HepG2 (cell line): ENCODE results near the gene KRTAP5-6. TPM values are rescaled to one million over a fixed set of nuclear protein-coding genes. Genes with fewer than 3 reads are reported as not detected.
A peak's percentile ranks its signal among the peaks of the same experiment; 100 is the strongest.
"Not testable (repeated sequence)": the region's sequence is repeated elsewhere in the genome, so short reads cannot be mapped to it uniquely, and the experiment has no call there.

Experiments
- ARNT2 ChIP-seq: sonication (generic); formaldehyde crosslinking; IDR thresholded peaks from 2 replicates; pipeline ENCODE4 v1.8.0; 2022; ENCODE audit warnings: mild to moderate bottlenecking, low read depth, missing genetic modification reagents, moderate library complexity
- GFI1 ChIP-seq: sonication (generic); formaldehyde crosslinking; IDR thresholded peaks from 2 replicates; pipeline ENCODE4 v1.5.0; 2020; ENCODE audit warnings: missing genetic modification reagents, mild to moderate bottlenecking, borderline replicate concordance
- HES4 ChIP-seq: sonication (generic); formaldehyde crosslinking; IDR thresholded peaks from 2 replicates; pipeline ENCODE4 v1.9.0; 2021; ENCODE audit warnings: mild to moderate bottlenecking, missing genetic modification reagents, borderline replicate concordance
- IRF2 ChIP-seq: IDR thresholded peaks from 2 replicates; pipeline ENCODE4 v1.6.1; 2018; ENCODE audit warnings: missing genetic modification reagents, missing compliant biosample characterization
- IRX3 ChIP-seq: sonication (generic); formaldehyde crosslinking; IDR thresholded peaks from 2 replicates; pipeline ENCODE4 v1.8.1; 2023; ENCODE audit warnings: mild to moderate bottlenecking, low read depth, missing genetic modification reagents, borderline replicate concordance
- KDM2A ChIP-seq: sonication (generic); formaldehyde crosslinking; IDR thresholded peaks from 2 replicates; pipeline ENCODE4 v1.4.0; 2020; ENCODE audit warnings: low read depth, missing genetic modification reagents, borderline replicate concordance
- PHF5A ChIP-seq: IDR thresholded peaks from one replicate; pipeline ENCODE4 v1.6.1; 2018; ENCODE audit warnings: low read depth, missing genetic modification reagents; ENCODE audit not compliant: unreplicated experiment
- PPARG ChIP-seq: conservative IDR thresholded peaks from 2 replicates; pipeline ENCODE4 v1.6.1; 2016; ENCODE audit warnings: missing biosample characterization, missing genetic modification reagents
- SIX1 ChIP-seq: sonication (generic); formaldehyde crosslinking; IDR thresholded peaks from 2 replicates; pipeline ENCODE4 v1.4.0; 2020; ENCODE audit warnings: missing genetic modification reagents, borderline replicate concordance
- SOX6 ChIP-seq, 2 experiments: fragments of 450-650 bp in 1 of 2; sonication (generic) in 1 of 2; formaldehyde crosslinking in 1 of 2; IDR thresholded peaks; 2 replicates each; pipeline versions ENCODE4 v1.4.0 to v1.6.1; 2017 to 2020; ENCODE audit warnings: antibody characterized with exemption in 1 of 2, mild to moderate bottlenecking in 1 of 2, missing genetic modification reagents in 1 of 2
- ZMYM2 ChIP-seq: sonication (generic); formaldehyde crosslinking; IDR thresholded peaks from 2 replicates; pipeline ENCODE4 v1.8.0; 2022; ENCODE audit warnings: mild to moderate bottlenecking, missing genetic modification reagents
- ZMYM3 ChIP-seq: sonication (generic); formaldehyde crosslinking; IDR thresholded peaks from 2 replicates; pipeline ENCODE4 v1.5.1; 2020; ENCODE audit warnings: mild to moderate bottlenecking, missing genetic modification reagents
- ZNF510 ChIP-seq: sonication (generic); formaldehyde crosslinking; IDR thresholded peaks from 2 replicates; pipeline ENCODE4 v1.4.0; 2020; ENCODE audit warnings: low read depth, mild to moderate bottlenecking, missing genetic modification reagents
- ZNF614 ChIP-seq: IDR thresholded peaks from 2 replicates; pipeline ENCODE4 v1.6.1; 2018; ENCODE audit warnings: missing biosample characterization, missing genetic modification reagents, inconsistent platforms, borderline replicate concordance
- ZNF772 ChIP-seq: sonication (generic); formaldehyde crosslinking; IDR thresholded peaks from 2 replicates; pipeline ENCODE4 v1.5.0; 2020; ENCODE audit warnings: mild to moderate bottlenecking, missing genetic modification reagents
- ZSCAN9 ChIP-seq: IDR thresholded peaks from 2 replicates; pipeline ENCODE4 v1.6.1; 2016; ENCODE audit warnings: borderline replicate concordance
- polyA plus RNA-seq, 8 experiments: library from polyadenylated mRNA; depleted of rRNA in 3 of 8; stranded (reverse) in 7 of 8; unstranded in 1 of 8; fragments of >200 nt; fragmentation: Illumina TruSeq in 4 of 8; extraction: Trizol in 4 of 8; gene quantifications; 2 replicates each; pipeline versions ENCODE4 v1.2.1 to v1.2.3, GENCODE V29; 2011 to 2016; ENCODE audit warnings: low read depth in 4 of 8, missing spikeins in 1 of 8, mixed read lengths in 1 of 8; ENCODE audit not compliant: insufficient read depth in 1 of 8
- total RNA-seq, 5 experiments: library from RNA; depleted of rRNA; stranded (reverse); fragments of >200 nt; fragmentation: Illumina TruSeq; extraction: Trizol; gene quantifications; 2 replicates each; pipeline ENCODE4 v1.2.3, GENCODE V29; 2016; ENCODE audit warnings: low read depth in 1 of 5
- TF ChIP-seq, protein P1 (sequence below), 2 experiments: fragments of 450-650 bp in 1 of 2; sonication (generic) in 1 of 2; formaldehyde crosslinking in 1 of 2; IDR thresholded peaks; 2 replicates each; pipeline versions ENCODE4 v1.6.1 to v1.8.0; 2016 to 2022; ENCODE audit warnings: antibody characterized with exemption in 1 of 2, mild to moderate bottlenecking in 1 of 2, missing genetic modification reagents in 1 of 2
- TF ChIP-seq, protein P2 (sequence below): sonication (generic); formaldehyde crosslinking; IDR thresholded peaks from 2 replicates; pipeline ENCODE4 v1.4.0; 2020; ENCODE audit warnings: missing genetic modification reagents, low read depth, mild to moderate bottlenecking, borderline replicate concordance

The KRTAP5-6 gene
- total and polyA plus RNA-seq, 2 of the 13 experiments (the other 11 are each of a cell fraction or from before 2014, with no cell fraction given), result not detected

DNA sequence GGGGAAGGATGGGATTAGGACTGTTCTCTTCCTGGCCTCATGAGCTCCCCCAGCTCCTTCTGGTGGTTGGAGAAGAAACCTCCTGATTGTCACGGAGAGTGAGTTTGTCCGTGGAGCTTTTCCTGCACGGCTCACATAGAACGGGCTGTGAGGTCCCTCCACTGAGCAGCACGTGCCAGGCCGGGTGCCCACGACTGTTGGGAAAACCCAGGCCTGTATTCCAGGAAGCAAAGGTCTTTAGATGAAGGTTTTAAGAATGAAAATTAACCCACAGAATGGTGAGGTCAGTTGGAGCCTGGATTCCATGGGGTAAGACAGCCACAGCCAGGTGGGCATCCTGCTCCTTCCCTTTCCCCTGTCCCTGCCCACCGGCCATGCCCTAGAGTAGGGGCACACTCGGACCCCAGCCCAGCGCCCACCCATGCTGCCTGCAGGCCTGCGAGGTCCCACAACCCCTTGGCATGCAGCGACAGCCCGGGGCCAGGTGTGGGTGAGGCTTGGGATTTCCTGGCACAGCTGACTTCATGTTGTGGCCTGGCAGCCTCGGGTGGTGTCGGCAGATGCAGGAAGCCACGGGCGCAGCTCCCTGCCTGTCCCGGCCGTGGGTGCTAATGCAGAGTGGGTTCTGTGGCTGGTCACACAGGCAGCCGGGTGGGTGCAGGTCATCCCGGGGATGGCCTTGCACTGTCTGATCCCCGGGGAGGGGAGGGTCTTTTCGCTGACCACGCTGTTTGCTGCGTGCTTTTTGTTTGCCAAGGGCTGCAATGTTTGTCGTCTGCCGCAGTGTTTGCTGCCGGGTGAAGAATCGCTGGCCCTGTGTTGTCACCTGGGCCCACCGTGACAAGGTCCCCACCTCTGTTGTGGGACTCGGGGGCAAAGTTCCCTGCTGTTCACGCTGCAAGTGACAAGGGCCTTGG, 7.5 kb upstream of the KRTAP5-6 start (continued):
- TF ChIP-seq, protein P1, sequence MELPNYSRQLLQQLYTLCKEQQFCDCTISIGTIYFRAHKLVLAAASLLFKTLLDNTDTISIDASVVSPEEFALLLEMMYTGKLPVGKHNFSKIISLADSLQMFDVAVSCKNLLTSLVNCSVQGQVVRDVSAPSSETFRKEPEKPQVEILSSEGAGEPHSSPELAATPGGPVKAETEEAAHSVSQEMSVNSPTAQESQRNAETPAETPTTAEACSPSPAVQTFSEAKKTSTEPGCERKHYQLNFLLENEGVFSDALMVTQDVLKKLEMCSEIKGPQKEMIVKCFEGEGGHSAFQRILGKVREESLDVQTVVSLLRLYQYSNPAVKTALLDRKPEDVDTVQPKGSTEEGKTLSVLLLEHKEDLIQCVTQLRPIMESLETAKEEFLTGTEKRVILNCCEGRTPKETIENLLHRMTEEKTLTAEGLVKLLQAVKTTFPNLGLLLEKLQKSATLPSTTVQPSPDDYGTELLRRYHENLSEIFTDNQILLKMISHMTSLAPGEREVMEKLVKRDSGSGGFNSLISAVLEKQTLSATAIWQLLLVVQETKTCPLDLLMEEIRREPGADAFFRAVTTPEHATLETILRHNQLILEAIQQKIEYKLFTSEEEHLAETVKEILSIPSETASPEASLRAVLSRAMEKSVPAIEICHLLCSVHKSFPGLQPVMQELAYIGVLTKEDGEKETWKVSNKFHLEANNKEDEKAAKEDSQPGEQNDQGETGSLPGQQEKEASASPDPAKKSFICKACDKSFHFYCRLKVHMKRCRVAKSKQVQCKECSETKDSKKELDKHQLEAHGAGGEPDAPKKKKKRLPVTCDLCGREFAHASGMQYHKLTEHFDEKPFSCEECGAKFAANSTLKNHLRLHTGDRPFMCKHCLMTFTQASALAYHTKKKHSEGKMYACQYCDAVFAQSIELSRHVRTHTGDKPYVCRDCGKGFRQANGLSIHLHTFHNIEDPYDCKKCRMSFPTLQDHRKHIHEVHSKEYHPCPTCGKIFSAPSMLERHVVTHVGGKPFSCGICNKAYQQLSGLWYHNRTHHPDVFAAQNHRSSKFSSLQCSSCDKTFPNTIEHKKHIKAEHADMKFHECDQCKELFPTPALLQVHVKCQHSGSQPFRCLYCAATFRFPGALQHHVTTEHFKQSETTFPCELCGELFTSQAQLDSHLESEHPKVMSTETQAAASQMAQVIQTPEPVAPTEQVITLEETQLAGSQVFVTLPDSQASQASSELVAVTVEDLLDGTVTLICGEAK (IDR thresholded peaks at IDR 0.05), result not testable (repeated sequence)
- TF ChIP-seq, protein P1 (CRISPR knock-in tag; IDR thresholded peaks at IDR 0.05), result peak; percentile 11; the same call in 1 of the 2 replicates
- TF ChIP-seq ZMYM2 (CRISPR knock-in tag), result peak; percentile 93; the same call in 1 of the 2 replicates
- peak; percentile 72; the same call in 1 of the 2 replicates for TF ChIP-seq PPARG (CRISPR knock-in tag)
- peak; percentile 14; the same call in 1 of the 2 replicates for TF ChIP-seq HES4
- TF ChIP-seq PHF5A, result peak; percentile 92
- TF ChIP-seq IRX3 (CRISPR knock-in tag), result 0 out of 2 replicates have a peak, but pooled peaks have one; percentile 38
- TF ChIP-seq KDM2A (CRISPR knock-in tag), result peak; percentile 77
- peak; percentile 89 for TF ChIP-seq ZNF772 (CRISPR knock-in tag)
- TF ChIP-seq SIX1, result peak; percentile 56; the same call in 1 of the 2 replicates
- peak; percentile 82; the same call in 1 of the 2 replicates for TF ChIP-seq ZSCAN9
- TF ChIP-seq ZNF614 (CRISPR knock-in tag), result peak; percentile 94; the same call in 1 of the 2 replicates
- TF ChIP-seq ZNF510 (CRISPR knock-in tag), result 0 out of 2 replicates have a peak, but pooled peaks have one; percentile 30
- peak; percentile 26; the same call in 1 of the 2 replicates for TF ChIP-seq ZMYM3 (CRISPR knock-in tag)
- peak; percentile 75 for TF ChIP-seq GFI1
- TF ChIP-seq, protein P2, sequence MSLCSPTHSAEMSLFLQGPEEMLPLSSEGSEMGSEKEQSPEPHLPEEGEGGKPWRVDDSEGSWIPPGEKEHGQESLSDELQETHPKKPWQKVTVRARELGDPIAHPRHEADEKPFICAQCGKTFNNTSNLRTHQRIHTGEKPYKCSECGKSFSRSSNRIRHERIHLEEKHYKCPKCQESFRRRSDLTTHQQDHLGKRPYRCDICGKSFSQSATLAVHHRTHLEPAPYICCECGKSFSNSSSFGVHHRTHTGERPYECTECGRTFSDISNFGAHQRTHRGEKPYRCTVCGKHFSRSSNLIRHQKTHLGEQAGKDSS (CRISPR knock-in tag), result peak; percentile 42; the same call in 1 of the 2 replicates
- TF ChIP-seq SOX6 (IDR thresholded peaks at IDR 0.05), result not testable (repeated sequence)
- peak; percentile 93 for TF ChIP-seq SOX6 (CRISPR knock-in tag; IDR thresholded peaks at IDR 0.05)
- peak; percentile 45; the same call in 1 of the 2 replicates for TF ChIP-seq ARNT2 (CRISPR knock-in tag)
- TF ChIP-seq IRF2, result peak; percentile 92
